GM18907 (cell line): ENCODE results near the gene PAF1.
A peak's percentile ranks its signal among the peaks of the same experiment; 100 is the strongest.
"Not testable (repeated sequence)": the region's sequence is repeated elsewhere in the genome, so short reads cannot be mapped to it uniquely, and the experiment has no call there.

Experiments used
- ATAC-seq: cut with Tn5 transposase; IDR thresholded peaks from one replicate; pipeline ENCODE4 v1.9.1; 2021; ENCODE audit warnings: mild to moderate bottlenecking, moderate library complexity; ENCODE audit not compliant: unreplicated experiment

PAF1 gene

DNA sequence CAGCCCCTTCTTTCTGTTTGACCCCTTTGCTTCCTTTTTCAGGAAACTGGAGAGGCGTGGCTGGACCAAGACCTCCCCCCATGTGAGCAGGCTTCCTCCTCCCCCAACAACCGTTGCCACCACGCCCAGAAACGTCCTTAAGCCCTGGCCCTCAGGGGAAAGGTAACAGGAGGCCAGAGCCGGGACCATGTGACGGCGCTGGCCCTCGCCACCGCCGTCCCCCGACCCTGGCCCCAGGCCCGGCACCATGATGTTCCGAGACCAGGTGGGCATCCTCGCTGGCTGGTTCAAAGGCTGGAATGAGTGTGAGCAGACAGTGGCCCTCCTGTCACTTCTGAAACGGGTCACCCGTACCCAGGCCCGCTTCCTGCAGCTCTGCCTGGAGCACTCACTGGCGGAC, 34.3 kb downstream of the PAF1 start:
- ATAC-seq: no peak

DNA sequence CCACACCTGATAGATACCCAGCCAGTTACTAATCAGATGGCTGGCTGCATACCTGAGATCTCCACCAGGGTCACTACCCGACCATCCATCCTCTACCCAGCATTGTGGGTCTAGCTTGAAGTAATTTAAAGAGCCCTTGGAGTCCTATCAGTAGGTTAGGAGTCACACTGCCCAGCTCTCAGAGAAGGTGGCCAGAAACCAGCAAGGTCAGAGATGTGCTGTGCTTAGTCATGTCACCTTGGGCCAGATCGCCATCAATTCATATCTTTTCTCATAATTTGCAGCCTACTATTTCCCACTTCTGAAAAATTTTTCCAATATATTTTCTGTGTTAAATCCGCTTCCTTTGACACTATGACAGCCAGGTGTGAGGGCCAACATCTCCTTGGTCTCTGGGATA, 34.8 kb downstream of the PAF1 start:
- no peak for ATAC-seq

DNA sequence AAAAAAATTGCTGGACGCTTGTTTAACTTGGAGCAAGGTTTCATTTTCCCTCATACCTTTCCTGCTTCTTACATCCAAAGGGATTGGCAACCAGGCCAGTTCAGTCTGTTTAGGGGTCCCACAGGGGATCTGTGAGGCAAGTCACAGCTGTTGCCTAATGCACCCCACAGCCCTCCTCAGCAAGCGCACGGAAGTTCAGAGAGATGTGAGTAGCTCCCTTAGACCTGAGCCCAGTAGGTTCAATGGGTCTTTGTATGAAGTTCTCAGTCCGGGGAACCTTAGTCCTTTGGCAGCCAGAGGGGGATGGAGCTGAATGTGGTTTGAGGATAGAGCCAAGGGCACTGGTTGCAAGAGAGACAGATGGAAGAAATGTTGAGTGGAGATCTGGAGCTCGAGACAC, 35.7 kb downstream of the PAF1 start:
- ATAC-seq: no peak

DNA sequence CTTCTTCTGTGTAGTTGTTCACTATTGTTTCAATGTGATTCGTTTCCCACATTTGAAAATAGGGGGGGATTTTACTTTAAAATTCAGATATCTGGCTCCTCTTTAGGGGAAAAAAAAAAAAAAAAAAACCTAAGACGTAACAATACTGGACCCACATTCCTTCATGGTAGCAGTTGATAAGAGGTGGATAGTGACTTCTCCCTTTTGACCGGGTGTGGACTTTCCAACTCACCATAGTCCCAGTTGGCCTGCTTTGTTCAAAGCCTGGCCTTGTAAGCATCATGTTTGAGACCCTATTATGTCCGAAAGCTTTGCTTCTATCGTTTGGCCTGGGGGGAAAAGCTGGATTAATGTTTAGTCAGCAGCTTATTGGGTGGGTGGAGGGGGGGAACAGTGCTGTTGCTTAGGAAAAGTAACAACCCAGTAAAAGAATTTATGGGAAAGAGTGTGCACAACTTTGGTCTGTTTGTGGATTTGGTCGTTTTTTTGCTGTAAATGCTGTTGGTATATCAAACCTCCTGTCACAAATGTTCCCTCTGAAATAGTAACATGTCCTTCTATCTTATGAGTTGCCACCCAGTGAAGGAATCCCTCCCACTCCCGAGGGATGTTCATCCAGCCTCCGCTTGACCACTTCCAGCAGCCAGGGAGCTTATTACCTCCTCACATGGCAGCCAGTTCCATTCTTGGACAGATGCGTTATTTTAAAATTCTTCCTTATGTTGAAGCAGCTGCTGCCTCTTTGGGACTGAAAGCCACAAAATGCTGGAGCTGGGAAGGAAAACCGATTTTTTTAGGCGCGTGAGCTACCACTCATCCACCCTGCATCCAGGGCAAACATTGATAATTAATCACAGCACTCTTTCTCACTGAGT, 38.3 kb downstream of the PAF1 start:
- no peak for ATAC-seq

DNA sequence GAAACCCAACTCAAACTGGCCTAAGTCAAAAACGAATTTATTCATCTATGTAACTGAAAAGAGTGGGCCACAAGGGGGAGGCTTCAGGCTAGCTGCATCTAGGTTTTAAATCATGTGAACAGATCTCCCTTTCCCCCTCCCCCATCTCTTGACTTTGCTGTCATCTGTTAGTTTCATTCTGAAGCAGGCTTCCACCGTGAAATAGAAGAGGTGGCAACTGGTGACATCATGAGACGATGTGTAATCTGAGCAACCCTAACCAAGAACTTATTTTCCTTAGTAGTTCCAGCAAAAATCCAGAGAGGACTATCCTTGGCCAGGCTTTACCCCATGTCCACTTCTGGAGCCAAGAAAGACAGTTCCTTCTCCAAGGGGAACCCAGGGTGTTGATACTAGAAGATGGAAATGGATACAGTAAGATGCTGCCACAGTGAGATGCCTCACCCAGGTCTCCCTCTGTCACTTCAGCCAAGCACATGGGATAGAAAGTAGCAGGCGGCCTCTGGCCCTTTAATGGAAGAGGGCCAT, 39.3 kb downstream of the PAF1 start:
- ATAC-seq: peak; percentile 67

DNA sequence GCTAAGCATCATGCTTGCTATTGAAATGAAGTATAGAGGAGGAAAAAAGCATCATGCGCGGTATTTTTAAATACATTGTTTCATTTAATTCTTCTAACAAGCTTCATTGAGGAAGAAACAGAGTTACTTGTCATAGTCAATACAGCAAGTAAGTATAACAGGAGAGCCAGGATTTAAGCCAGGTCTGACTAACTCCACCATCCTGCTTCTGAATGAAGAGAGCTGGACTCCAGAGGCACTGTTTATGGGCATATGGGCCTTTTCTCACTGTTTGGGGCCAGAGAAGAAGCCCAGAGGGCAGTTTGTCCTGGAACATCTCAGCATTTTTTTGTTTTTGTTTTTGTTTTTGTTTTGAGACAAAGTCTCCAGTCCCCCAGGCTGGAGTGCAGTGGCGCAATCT, 40.8 kb downstream of the PAF1 start:
- no peak for ATAC-seq

DNA sequence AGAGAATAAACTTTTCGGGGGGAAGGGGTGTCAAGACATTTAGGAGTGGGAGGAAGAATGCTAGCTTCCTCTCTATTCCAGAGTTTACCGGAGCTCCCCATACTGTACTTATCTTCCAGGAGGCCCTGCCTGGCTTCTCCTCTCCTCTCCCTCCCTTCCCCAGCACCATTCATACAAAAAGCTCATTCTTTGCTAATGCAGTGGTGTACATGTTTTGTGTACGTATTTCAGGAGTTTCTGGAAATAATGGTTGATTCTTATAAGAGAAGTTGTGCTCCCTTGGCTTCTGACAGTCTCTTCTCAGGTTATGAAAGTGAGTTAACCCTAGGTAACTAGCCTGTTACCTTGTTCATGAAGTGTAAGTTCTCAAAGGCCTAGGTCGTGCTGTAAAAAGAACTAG, 41.6 kb downstream of the PAF1 start:
- ATAC-seq: no peak

DNA sequence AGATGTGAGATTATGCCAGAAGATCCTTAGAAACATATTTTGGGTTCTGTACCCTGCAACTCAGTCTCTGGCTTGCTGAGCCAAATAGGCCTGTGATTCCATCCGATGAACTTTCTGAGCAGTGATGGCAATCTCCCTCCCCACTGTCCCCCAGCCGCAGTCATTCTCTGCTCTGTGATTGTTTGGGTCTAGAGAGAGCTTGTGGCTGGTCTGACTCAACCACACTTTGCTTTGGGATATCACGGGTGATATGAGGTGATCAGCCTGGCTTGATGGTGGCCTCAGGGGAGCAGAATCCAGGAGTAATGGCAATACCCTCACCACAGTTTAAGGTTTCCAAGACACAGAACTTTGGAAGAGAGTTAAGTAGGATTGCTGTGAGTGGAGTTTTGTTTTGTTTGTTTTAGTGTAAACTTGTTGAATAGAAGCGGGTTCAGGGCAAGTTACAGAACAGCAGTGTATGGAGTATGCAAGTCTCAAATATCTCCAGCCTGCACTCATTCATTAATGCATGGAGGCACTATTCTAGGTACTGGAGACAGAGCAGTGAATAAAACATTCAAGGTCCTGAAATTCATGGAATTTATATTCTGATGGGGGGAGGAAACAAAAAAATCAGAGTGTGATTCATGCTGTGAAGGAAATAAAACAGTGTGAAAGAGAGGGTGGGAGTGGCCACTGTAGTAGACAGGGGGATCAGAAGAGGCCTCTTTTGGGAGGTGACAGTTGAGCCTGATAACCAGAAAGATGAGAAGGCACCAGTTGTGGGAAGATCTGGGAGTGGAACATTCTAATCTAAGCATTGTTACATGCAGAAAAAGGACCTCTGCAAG, 43.4 kb downstream of the PAF1 start:
- ATAC-seq: no peak

DNA sequence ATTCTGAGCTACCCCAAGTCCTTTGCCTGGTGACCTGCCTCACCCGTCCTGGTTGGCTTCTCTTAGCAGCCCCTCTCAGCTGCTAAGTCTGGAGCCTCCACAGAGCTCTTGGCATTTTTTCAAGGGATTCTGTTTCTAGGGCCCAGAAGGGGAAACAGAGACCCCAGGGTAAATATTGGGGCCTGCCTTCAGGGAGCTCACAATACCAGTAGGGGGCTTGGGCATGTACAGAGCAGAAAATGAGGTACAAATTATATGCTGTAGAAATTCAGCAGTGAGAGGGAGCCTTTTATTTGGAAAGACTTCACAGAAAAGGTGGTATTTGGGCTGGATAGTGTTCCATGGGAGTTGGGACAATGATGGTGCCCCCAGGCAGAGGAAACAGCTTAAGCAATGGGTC, 45.0 kb downstream of the PAF1 start:
- no peak for ATAC-seq

DNA sequence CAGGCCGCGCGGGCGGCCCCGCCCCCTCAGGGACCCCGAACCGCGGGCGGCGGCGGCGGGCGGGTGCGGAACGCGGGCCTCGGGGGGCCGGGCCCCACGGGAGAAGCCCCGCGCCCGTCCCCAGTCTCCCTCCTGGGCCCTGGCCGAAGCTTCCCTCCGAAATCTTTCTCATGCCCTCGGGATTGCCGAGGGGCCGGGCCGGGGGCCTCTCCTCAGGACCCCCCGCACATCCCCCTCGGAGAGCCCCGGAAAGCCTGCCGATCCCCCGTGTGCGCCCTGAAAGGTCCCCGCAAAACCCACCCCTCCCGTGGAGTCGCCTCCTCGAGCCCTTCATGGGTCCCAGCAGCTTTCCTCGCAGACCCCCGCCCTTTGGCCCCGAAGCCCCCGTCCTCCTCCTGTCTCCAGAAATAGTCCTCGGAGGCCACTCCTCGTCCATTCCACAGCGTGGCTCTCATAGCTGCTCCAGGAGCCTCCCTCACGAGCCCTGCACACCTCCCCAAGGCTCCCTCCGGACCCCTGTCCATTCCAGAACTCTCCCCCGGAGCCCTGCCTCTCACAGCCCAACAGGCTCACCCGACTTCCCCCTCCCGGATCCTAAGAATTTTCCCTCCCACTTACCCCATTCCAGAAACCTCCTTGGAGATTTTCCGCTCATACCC, 48.1 kb downstream of the PAF1 start:
- ATAC-seq: peak; percentile 12

DNA sequence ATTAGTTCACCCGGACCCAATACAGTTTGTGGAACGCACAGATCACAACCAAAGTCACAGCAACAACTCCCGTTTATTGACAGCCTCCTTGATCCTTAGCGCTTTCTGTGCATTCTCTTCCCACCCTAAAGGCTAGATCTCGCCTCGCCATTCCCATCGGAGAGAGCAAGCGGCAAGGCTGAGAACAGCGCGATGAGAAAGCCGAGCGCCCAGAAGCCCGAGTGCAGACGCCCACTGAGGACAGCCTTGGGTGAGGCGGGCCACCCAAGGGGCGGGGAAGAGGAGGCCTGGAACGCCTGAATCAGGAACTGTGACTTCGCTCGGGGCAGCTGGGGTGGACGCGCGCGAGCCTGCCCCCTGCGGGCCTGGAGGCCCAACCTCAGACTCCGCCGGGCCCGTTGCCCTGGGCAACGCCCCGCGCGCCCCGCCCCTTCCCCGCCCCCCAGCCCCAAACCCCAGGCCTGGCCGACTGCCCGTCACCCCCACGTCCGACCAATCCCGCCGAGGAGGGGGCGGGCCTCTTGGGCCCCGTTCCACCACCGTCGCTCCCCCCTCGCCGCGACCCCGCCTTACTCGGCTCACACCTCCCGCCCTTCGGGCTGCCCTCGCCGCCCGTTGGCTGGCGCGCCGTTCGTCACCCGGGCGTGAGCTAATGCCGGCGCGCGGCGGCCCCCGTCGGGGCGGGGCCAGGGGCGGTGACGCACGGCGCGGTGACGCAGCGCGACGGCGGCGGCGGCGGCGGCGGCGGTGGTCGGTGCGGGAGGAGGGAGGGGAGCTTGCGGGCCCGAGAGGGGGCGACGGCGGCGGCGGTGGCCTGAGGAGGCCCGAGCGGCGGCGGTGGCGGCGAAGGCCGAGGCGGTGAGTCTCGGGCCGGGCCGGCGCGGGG, 48.9 kb downstream of the PAF1 start, which contains the start of gene SAMD4B:
Gene SAMD4B (plus strand): TSS at position 703 of the 886 bp plus-strand sequence. CDS start 14,473 bp downstream, outside the sequence.
- ATAC-seq: peak; percentile 90

DNA sequence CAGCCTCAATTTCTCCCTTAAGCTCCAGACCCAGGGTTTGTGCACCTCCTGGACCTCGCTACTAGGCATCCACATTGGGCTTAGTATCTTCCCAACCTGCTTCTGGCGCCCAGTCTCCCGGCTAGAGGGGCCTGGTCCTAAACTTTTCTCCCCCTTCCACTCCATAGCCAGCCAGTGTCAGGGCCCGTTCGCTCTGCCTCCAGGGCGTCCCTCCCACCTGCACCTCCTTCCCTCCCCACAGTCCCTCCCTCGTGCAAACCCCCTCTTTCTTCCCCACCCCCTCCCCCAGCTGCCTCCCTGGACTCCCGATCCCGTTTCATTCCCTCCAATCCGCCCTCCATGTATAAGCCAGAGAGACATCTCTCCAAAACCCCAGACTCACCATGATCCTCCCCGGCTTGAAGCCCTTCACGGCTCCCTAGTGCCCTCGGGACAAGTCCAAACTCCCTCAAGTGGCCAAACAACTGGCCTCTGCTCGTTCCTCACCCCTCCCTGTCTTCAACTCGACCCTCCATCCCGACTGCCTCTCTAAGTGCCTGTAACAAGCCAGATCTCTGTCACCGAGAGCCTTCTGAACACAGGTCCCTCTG, 49.7 kb downstream of the PAF1 start:
- no peak for ATAC-seq

DNA sequence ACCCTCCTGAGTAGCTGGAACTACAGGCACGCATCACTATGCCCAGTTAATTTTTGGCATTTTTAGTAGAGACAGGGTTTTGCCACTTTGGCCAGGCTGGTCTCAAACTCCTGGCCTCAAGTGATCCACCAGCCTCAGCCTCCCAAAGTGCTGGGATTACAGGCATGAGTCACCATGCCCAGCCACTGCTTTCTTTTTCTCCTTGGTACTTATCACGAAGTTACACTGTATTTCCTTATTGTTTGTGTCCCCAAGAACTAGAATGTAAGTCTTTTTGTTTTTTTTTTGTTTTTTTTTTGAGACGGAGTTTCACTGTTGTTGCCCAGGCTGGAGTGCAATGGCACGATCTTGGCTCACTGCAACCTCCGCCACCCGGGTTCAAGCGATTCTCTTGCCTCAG, 50.8 kb downstream of the PAF1 start:
- ATAC-seq: not testable (repeated sequence)

DNA sequence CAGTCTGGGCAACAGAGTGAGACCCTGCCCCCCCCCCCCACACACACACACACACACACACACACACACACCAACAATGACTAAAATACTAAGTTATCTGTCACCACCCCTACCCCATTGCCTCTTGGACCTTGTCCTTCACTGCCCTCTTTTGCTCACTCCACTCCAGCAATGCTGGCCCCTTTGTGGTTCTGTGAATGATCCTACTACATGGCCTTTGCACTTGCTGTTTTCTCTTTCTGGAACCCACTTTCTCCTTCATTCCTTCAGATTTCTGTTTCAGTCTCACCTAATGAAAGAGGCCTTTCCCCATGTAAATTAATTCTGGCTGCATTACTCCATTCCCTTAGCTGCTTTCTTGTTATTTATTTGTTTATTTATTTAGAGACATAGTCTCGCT, 51.2 kb downstream of the PAF1 start:
- no peak for ATAC-seq

DNA sequence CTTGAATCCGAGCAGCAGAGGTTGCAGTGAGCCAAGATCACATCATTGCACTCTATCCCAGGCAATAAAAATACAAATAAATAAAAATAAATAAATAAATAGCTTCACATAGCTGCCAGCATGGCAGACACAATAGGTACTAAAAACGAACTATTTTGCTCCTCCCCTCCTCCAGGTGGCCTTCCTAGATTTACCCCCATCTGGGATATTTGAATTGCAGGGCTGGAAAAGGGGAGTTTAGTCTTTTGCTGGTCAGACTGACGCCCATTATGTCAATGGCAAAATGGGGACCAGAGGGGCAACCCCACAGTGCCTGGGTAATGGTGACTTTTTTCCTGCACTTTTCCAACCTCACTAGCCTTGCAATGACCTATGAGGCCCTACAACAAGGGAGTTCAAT, 54.4 kb downstream of the PAF1 start:
- ATAC-seq: no peak
